Cerebellar cortex (tissue), 1 donor: ENCODE measurements around the gene FAM114A2.
"Not testable (repeated sequence)": the region's sequence is repeated elsewhere in the genome, so short reads cannot be mapped to it uniquely, and the experiment has no call there.

Experiments used
- DNase-seq: peaks from one replicate; pipeline ENCODE4 v3.0.0-alpha.2; 2015; ENCODE audit warnings: low spot score

The FAM114A2 gene

DNA sequence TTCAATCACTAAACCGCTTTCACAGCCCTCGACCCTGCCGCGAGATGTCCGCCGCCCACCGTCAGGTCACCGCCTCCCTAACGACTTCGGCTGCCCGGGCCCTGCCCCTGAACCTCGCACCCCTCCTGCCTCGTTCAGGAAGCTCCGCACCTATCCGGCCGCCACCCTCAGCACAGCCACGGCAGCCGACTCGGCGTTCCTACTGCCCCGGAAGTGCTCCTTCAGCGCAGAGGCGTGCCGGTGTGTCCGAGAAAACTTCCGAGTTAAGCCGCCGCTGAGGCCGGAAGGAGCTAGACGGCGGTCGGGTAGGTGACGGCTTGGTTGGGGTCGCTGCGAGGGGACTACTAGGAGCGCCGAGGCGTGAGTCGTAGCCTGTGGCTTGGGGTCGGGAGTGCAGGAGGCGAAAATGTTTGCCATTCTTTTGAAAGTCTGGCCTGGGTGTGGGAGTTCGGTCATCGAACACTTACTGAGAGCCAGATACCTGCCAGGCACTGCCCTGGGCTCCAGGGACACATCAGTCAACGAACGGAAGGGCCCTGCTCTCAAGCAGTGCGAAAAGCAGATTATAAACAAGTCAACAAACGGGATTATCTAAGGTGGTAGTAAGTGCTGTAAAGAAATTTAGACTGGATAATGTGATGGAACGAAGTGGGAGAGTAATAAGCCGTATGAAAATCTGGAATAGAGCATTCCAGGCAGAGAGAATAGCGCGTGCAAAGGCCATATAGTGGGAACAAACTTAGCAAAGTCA is at the start of gene FAM114A2, which contains the start of gene MFAP3:
FAM114A2 (minus strand) TSS at position 204 of the 751 bp plus-strand sequence. CDS start 3,957 bp downstream, outside the sequence.
MFAP3 (plus strand) TSS at position 261 of the 751 bp plus-strand sequence. CDS start 10,756 bp downstream, outside the sequence.
- peak; percentile 88 for DNase-seq

DNA sequence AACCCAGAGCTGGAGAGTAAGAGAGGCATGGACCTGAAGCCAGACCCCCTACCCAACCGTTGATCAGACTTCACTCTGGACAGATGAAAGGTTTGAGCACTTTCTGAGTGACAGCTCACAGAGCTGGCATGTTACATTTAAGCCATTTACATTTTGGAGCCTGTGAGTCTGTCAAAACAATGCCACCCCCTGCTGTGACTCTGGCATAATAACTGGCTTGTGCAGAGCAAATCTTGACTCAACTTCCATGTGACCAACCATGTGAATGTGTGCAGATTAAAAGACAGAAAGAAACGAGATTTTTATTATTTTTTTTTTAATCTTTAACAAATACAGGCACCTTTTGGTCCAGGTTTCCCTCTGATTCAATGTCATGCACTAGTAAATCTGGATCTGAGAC is 48.5 kb upstream of the FAM114A2 start:
- DNase-seq, result peak; percentile 18

- no peak for DNase-seq
These were observed 47.9 kb upstream of the FAM114A2 start for GRCh38 chr5:154086641-154087040.

- no peak for DNase-seq
These were observed 47.4 kb upstream of the FAM114A2 start for GRCh38 chr5:154086146-154086545.

DNA sequence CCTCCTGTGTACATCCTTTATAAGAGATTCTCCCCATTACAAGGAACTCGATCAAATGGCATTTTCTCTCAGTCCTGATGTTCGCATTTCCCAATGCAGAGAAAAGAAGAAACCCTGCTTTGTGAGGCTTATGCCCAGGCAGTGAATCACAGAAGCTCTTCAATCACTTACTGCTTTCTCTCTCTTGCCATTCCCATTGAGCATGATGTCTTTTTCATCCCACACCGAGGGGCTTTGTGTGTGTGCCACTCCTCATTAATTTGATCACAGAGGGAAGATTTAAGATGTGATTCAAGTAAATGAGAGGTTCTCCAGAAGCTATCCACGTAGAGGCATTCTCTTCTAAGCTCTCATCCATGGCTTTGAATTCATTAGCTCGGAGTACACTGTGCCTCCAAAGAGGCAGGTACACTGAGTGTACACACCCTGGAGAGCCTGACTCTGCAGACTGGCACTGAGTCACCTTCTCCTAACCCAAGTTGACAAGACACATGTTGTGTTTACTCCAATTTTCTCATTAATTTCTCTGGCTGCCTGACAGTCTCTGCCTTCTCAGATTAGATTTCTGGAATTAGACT is 45.4 kb upstream of the FAM114A2 start:
- DNase-seq, result no peak

DNA sequence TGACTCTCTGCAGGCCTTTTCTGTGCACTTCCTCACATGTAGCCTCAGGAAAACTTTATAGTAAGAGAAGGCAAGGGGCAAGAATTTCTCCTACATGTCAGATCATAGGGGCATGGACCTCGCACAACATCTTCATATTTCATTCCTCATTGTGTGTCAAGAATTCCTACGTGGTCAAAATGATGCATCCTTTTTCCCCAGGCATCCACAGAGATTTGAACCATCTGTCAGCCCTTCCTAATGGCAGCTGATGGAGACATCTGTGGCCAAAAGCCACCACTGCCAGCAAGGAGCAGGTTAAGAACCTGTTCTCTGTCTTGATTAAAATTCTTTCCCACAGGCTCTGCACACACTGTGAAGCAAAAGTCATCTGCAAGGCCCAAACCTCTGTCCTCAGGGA is 42.5 kb upstream of the FAM114A2 start:
- peak; percentile 4 for DNase-seq

- no peak for DNase-seq
These were observed 39.6 kb upstream of the FAM114A2 start for GRCh38 chr5:154078272-154078671.

GRCh38 chr5:154077696-154078095 is 39.0 kb upstream of the FAM114A2 start:
- no peak for DNase-seq

- no peak for DNase-seq
These were observed 37.7 kb upstream of the FAM114A2 start for GRCh38 chr5:154076240-154076922.

- DNase-seq, result peak; percentile 78
These were observed 33.9 kb upstream of the FAM114A2 start for GRCh38 chr5:154072414-154073171.

DNA sequence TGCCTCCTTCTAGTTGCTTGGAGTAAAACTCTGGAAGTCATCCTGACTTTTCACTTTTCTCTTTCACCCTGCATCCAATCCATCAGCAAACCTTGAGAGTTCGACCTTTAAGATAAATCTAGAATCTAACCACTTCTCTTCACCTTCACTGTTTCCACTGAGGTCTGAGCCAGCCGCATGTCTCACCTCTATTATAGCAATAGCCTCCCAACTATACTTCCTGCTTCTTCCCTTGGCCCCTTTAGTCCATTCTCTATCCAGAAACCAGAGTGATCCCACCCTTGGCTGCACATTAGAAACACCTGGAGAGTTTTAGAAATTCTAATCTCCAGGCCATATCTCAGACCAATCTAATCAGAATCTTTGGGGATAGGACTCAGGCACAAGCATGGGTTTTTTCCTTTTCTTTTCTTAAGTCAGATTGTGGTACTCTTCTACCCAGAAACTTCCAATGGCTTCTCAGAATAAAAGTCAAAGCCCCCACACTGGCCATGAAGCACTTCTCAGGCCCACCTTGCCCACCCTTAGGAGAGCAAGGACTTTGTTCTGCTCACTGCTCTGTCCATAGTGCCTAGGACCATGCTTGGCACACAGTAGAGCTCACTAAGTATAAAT is 33.2 kb upstream of the FAM114A2 start:
- DNase-seq, result no peak

DNA sequence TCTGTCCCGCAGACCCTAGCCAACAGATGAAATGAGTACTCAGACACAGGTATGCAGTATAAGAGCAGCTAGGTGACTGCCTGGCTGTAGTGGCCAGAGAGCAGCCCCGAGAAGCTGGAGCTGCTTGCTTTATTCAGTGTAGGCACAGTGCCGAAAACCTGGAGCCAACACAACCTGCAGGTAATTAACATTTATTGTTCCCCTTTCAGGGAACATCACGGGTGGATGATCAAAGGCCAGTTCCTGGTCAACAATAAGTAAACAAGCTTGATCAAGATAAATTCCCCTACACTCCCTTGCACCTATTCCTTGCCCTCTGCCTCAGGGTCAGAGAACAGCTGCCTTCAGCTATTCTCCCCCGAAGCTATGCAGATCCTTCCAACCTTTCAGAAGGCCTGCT is 31.1 kb upstream of the FAM114A2 start:
- DNase-seq, result not testable (repeated sequence)

GRCh38 chr5:154065971-154066370 is 27.3 kb upstream of the FAM114A2 start:
- no peak for DNase-seq

GRCh38 chr5:154063372-154063771 is 24.7 kb upstream of the FAM114A2 start:
- DNase-seq, result no peak

DNA sequence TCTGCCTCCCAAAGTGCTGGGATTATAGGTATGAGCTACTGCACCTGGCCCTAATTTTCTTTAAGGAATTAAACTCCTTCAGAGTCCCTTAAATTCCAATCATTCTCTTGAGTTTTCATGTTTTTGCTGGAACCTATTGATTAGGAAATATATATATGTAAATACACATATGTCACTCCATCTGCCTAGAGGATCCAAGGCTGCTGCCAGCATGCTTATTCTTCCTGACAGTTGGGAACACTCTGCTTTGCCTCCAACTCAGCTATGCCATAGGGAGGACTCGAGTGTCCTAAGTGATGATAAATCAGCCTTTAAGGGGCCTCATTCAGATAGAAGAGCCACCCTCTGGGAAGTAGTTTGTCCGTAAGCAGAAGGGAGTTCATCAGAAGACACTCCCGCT is 21.9 kb upstream of the FAM114A2 start:
- no peak for DNase-seq

GRCh38 chr5:154059583-154059982 is 20.9 kb upstream of the FAM114A2 start:
- DNase-seq, result no peak

DNA sequence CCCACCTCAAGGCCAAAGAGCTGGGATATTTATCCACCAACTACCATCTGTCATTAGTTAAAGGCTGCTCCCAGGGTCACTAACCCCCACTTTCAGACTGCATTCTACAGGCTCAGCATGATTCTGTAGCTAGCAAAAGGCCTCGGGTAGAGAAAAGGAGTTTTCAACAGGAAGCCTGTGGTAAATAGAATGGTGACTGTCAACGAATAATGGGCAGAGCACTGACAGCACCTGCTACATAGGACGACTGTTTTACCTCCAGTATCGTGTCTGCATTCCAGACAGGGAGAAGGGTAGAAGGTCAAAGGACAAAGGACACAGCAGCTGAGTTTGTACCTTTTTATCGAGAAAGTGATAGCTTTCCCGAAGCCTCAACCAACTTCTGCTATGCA is 20.3 kb upstream of the FAM114A2 start:
- no peak for DNase-seq

DNA sequence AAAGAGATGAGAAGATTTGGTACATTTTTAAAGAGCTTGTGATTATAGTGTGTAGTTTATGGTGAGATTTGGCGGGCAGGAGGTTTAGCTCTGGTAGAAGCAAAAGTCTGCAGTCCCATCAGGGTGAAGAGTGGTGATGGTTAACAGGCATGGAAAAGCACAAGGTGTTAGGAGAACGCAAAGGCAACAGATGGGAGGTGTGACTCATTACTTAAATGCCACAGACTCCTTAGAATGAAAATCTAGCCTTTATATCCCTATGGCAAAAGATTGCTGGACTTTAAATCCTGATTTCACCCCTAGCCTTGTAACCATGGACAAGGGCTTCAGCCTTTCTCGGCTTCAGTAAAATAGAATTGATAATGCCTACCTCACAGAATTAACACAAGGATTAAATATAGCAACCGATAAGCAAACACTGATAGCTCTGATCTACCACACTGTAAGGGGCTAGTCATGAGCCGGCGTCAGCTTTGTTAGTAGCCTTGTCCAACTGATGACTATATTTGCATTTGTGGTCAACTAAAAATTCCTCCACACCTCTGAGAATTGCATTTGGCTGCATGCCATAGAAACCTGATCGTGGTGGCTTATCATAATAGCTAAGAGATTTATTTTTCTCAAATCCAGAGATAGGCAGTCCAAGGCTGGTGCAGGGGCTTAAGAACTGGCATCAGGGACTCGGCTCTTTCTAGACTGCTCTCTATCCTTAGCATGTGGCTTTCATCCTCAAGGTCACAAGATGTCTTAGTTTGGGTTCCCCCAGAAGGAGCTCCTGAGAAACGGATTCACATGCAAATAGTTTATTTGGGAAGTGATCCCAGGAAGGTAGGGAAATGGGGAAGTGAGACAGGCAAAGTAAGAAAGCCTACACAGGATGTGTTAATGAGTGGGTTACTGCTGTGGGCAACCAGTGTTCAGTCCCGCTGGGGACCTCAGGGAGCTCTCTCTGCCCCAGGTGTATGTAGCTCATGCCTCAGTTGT is 19.6 kb upstream of the FAM114A2 start:
- peak; percentile 16 for DNase-seq

- DNase-seq, result no peak
These were observed 16.5 kb upstream of the FAM114A2 start for GRCh38 chr5:154055201-154055600.

GRCh38 chr5:154053468-154053867 is 14.8 kb upstream of the FAM114A2 start:
- no peak for DNase-seq

- no peak for DNase-seq
These were observed 10.9 kb upstream of the FAM114A2 start for GRCh38 chr5:154049636-154050035.
